Measurements from ENCODE around the gene TM4SF1. TPM values are rescaled to one million over a fixed set of nuclear protein-coding genes. Genes with fewer than 3 reads are reported as not detected.
A peak's percentile ranks its signal among the peaks of the same experiment; 100 is the strongest.

Gene TM4SF1
- total RNA-seq, 1 experiment from 2014 or later: 348 TPM

DNA sequence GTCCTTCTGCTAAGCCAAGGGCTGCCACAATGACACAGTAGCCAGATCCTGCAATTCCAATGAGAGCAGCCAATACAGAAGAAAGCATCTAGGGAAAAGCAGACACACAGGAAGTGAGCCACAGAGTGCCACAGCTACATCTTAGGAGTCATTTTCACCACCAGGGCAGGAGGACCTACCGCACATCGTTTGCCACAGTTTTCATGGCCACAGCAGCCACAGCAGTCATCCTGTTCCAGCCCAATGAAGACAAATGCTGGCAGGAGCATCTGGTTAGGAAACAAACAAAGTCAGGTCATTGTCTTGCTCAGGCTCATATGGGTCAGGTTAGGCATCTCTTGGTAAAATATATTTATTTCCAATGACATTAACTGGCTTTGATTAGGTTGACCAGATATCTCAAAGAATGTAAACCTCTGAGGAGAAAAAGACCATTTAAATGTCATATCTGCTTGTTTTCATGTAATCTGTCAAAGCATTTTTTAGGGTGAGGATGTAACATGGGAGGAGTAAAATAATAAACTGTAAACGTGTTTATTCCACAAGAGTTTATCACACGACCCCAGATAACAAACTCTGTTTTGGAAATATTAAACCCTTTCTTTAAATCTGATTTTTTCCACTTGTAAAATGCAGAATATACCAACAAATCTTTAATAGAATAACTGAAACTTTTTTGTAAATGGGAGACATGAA, 1.8 kb downstream of the TM4SF1 start:
- peak; percentile 77 for DNase-seq (ENCODE audit: low spot score)

- peak; percentile 51 for DNase-seq (ENCODE audit: low spot score)
Measured at GRCh38 chr3:149374793-149375500, 2.5 kb downstream of the TM4SF1 start.

DNA sequence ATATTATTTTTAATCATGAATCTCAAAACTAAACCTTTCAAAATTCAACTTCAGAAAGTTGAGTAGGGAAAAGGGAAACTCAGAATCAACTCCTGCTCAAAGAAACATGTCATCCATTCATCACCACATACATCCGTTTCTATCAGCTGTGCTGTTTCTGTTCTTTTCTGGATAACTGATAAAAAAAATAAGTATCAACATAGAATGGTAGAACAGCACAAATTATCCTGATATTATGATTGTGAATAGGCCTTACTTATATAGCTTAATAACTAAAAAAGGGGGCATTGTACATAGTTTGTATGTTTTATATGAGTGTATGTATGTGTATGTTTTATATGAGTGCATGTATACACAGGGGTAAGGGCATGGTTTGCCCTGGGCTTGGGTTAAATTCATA, 3.1 kb downstream of the TM4SF1 start:
- peak; percentile 57 for DNase-seq (ENCODE audit: low spot score)

GRCh38 chr3:149373235-149374125, 4.0 kb downstream of the TM4SF1 start:
- peak; percentile 62 for DNase-seq (ENCODE audit: low spot score)

- no peak for DNase-seq (ENCODE audit: low spot score)
Measured at GRCh38 chr3:149371723-149372114, 5.7 kb downstream of the TM4SF1 start.

GRCh38 chr3:149371001-149371722, 6.3 kb downstream of the TM4SF1 start:
- DNase-seq (ENCODE audit: low spot score): peak; percentile 88

DNA sequence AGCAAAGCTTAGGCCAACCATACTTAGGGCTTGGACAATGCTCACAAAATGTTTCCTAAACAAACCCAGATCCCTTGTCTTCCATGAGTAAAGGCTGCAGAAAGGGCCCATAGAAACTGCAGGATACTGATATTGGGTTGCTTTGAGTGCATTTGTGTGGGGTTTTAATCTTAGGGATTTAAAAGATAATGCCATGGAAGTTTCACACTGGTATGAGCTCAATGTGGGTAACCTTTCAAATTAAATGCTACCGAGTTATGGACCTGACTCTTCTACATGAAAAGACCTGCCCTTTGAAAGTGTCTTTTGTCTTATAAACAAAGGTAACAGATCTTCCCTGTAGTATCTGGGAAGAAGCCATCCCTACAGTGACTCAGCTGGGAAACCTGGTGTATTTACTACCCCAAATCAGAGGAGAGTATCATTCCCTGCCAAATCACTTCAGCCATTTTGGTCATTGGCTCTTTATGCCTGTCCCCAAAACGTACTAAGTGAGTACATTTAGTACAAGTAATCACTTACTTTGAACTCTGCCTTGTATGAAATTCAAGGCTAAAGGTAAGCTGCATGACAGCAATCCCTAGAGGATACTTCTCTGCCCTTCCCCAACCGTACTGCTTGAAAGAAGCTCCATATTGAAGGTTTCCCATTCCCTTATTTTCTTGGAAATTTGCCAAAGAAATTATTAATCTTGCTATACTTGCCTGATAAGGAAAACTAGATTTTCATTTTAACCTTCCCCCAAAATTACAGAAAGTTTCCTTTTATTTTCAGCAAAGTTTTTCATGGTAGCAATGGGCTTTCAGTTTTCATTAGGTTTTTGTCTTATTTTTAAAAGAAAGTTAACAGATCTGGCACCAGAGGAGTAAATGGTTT, 7.2 kb downstream of the TM4SF1 start:
- DNase-seq (ENCODE audit: low spot score): peak; percentile 76

GRCh38 chr3:149368674-149369497, 8.6 kb downstream of the TM4SF1 start:
- peak; percentile 86 for DNase-seq (ENCODE audit: low spot score)

DNA sequence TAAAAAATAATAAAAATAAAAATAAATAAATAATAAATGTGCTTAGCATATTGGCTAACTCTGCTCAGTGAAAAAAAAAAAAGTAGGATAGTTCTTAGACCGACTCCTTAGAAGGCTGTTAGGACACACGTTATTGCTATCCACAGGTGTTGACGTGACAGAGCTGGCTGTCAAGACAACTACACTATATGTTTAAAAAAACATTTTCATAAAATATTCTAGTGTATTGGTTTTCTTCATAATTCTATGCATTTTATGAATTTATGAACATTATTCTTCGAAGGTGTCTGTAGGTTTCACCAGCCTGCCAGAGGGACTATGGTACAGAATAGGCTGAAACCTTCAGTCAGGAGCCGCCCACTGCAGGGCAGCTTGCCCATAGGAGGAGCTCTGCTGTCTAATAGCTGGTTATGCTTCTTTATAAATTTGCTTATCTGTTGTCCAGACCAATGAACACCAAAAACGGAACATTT, 9.2 kb downstream of the TM4SF1 start:
- peak; percentile 84 for DNase-seq (ENCODE audit: low spot score)

DNA sequence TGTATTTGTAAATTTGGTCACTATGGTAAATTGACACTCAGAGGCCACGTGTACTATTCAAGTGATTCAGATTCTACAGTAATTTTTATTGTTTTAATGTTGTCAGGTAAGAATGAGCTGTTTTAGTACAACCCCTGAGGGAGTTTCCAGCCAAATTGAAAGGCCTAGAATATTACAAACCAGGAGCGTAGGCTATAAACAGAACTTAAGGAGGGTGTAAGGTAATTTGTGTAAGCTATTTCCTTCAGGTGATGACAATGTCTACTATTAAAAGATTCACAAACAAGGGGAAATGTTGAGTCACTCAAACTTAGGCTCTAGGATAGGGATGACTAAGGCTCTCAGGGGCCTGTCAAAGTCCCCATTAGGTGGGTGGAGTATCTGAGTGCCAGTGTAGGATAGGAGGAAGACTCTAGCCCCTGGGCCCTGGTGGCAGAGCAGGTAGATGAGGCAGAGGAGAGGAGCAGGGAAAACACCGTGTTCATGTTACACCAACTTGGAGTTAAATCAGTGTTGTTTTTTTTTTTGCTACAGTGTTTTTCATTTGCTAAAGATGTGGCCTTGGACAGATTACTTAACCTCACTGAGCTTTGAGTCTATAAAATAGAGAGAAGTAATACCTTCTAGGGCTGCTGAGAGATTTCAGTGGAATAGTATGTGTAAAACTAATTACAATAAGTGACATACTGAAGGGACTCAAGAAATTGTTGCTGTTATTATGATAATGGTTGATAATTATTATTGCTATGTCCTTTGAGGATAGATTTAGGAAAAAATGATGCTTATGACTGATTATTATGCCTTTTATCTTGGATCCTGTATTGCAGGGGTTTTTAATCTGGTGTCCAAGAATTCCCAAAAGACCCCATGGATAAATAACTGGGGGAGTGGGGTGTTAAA, 10.3 kb downstream of the TM4SF1 start:
- DNase-seq (ENCODE audit: low spot score): peak; percentile 97

- DNase-seq (ENCODE audit: low spot score): peak; percentile 75
Measured at GRCh38 chr3:149366031-149366430, 11.4 kb downstream of the TM4SF1 start.

GRCh38 chr3:149364624-149365023, 12.8 kb downstream of the TM4SF1 start:
- DNase-seq (ENCODE audit: low spot score): no peak

DNA sequence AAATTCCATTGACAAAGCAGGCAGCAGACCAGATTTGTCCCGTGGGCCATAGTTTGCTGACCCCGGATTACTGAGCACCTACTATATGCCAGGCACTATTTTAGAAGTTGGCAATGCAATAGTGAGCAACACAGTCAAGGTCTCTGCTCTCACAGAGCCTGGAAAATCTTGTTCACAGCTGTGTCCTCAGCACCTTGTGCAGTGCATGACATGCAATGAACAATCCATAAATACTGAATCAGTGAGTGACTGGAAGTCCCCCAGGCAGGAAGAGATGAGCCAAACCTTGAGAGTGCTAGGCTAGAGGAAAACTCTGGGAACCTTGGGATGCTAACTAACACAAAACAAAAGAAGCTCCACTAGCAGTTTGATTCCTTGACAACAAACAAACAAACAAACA, 14.4 kb downstream of the TM4SF1 start:
- DNase-seq (ENCODE audit: low spot score): no peak

GRCh38 chr3:149362366-149362765, 15.1 kb downstream of the TM4SF1 start:
- no peak for DNase-seq (ENCODE audit: low spot score)

GRCh38 chr3:149356630-149357029, 20.8 kb downstream of the TM4SF1 start:
- no peak for DNase-seq (ENCODE audit: low spot score)

DNA sequence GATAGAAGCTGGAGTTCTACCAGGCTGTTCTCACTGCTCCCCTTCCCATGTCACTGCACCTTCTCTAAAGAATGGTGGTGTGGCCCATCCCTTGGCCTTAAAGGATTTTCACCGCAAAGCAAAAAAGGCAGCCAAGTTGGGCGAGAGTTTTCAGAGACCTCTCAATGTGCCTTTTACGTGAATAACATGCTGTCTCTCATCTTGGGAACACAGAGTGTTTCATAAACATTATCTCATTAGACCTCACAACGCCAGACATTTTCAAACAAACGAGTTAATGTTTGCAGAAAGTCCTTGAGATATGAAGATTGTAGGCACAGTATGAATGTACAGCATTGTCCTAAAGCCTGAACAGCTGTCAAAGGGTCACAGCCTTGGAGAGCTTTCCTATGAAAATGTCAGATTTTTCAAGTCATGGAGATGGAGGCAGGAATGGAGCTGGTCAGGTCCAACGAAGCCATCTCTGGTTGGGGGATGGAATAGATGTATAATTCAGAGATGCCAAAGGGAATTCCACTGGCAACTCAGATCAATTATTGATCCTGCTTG, 21.3 kb downstream of the TM4SF1 start:
- DNase-seq (ENCODE audit: low spot score): peak; percentile 48

DNA sequence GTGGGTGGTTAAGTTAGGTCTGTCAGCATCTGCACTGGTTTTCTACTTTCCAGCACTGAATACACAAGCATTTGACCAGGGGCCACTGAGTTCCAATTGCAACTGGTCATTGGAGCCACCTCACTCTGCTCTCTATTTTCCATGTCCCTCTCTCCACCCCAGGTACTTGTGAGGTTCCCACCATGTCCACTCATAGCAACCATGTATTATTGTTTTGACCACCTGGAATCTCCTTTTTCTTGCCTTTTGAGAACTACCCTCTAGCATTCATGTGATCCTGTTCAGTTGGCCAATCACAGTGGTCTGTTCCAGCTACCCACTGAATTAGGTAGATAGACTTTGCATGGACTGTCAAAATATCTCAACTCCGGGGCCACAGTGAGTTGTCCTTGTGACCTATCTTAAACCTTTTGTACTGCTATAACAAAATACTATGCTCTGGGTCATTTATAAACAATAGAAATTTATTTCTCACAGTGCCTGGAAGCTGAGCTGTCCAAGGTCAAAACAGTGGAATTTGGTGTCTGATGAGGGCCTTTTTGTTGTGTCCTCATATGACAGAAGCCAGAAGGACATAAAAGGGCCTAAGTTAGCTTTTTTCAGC, 23.8 kb downstream of the TM4SF1 start:
- no peak for DNase-seq (ENCODE audit: low spot score)

DNA sequence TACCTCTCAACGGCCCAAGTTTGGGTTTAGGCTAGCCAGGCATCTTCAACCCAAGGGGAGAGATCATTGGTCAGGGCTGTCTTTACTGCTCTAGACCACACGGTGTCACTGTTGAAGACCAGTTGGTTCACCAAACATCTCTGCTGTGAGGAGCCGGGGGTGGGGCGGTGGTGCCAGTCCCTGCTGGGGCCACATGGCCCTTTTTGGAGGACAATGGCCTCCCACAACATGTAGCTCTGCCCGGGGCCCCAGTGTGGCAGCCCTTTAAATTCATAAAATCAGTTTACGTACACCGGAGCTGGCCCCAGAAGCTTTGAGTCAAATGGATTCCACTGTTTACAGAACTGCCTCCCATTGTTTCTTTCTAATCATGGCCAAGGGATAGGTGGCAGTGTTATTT, 24.9 kb downstream of the TM4SF1 start:
- DNase-seq (ENCODE audit: low spot score): peak; percentile 89

Data from HT-29 (cell line).